ENCODE data around the gene CHAF1A. TPM values are rescaled to one million over a fixed set of nuclear protein-coding genes. Genes with fewer than 3 reads are reported as not detected.

CHAF1A gene
- total and polyA plus RNA-seq, 4 donors, result 1.0 to 20.8 (median 2.5) TPM

DNA sequence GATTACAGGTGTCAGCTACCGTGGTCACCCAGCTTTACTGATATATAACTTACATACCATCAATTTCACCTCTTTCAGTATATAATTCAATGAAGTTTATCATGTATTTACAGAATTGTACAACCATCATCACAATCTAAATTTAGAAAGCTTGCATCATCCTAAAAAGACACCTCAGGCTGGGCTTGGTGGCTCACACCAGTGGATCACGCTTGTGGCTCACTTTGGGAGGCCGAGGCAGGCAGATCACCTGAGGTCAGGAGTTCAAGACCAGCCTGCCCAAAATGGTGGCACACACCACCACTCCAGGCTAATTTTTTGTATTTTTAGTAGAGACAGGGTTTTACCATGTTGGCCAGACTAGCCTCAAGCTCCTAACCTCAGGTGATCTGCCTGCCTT lies 65.4 kb downstream of the CHAF1A start:
- H3K9me3 ChIP-seq (ENCODE audit: control insufficient read depth in 4 of 4, low read length in 3 of 4), result no peaks in the 10 kb centered on the region
- no peak for TF ChIP-seq GABPA (IDR thresholded peaks at IDR 0.05 in 1 of 2, conservative IDR thresholded peaks at IDR 0.05 in 1 of 2)
- TF ChIP-seq RXRA (IDR thresholded peaks at IDR 0.05), result no peak
- TF ChIP-seq FOXA2 (IDR thresholded peaks at IDR 0.05), result no peak
- no peak for TF ChIP-seq TAF1 (conservative IDR thresholded peaks at IDR 0.05)
- TF ChIP-seq, protein P1, sequence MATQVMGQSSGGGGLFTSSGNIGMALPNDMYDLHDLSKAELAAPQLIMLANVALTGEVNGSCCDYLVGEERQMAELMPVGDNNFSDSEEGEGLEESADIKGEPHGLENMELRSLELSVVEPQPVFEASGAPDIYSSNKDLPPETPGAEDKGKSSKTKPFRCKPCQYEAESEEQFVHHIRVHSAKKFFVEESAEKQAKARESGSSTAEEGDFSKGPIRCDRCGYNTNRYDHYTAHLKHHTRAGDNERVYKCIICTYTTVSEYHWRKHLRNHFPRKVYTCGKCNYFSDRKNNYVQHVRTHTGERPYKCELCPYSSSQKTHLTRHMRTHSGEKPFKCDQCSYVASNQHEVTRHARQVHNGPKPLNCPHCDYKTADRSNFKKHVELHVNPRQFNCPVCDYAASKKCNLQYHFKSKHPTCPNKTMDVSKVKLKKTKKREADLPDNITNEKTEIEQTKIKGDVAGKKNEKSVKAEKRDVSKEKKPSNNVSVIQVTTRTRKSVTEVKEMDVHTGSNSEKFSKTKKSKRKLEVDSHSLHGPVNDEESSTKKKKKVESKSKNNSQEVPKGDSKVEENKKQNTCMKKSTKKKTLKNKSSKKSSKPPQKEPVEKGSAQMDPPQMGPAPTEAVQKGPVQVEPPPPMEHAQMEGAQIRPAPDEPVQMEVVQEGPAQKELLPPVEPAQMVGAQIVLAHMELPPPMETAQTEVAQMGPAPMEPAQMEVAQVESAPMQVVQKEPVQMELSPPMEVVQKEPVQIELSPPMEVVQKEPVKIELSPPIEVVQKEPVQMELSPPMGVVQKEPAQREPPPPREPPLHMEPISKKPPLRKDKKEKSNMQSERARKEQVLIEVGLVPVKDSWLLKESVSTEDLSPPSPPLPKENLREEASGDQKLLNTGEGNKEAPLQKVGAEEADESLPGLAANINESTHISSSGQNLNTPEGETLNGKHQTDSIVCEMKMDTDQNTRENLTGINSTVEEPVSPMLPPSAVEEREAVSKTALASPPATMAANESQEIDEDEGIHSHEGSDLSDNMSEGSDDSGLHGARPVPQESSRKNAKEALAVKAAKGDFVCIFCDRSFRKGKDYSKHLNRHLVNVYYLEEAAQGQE (IDR thresholded peaks at IDR 0.05), result no peak
- no peak for TF ChIP-seq MAX (IDR thresholded peaks at IDR 0.05)
- TF ChIP-seq ZBTB33 (IDR thresholded peaks at IDR 0.05), result no peak
- no peak for TF ChIP-seq JUND (IDR thresholded peaks at IDR 0.05)
- no peak for TF ChIP-seq SP1 (IDR thresholded peaks at IDR 0.05)
- TF ChIP-seq YY1 (IDR thresholded peaks at IDR 0.05), result no peak
- TF ChIP-seq ATF3 (IDR thresholded peaks at IDR 0.05), result no peak
- no peak for TF ChIP-seq HNF4A (conservative IDR thresholded peaks at IDR 0.05)
- no peak for TF ChIP-seq CTCF (IDR thresholded peaks at IDR 0.05; ENCODE audit: low read depth, low read length, missing input control)
- no peak for TF ChIP-seq EGR1 (IDR thresholded peaks at IDR 0.05; ENCODE audit: low read depth in 2 of 2)
- no peak for TF ChIP-seq RAD21 (IDR thresholded peaks at IDR 0.05)
- TF ChIP-seq FOXA1 (IDR thresholded peaks at IDR 0.05), result no peak
- no peak for TF ChIP-seq HNF4G (IDR thresholded peaks at IDR 0.05)
- TF ChIP-seq NR2F2 (IDR thresholded peaks at IDR 0.05), result no peak
- no peak for DNase-seq (ENCODE audit: low spot score)
- no peak overlapping the region for H3K9ac ChIP-seq (ENCODE audit: low read depth in 1 of 2, low read length in 2 of 2)
- H3K27me3 ChIP-seq (ENCODE audit: control insufficient read depth in 4 of 4, insufficient read depth in 4 of 4, low read length in 3 of 4), result no peaks in the 10 kb centered on the region
- H3K4me1 ChIP-seq (ENCODE audit: control insufficient read depth in 4 of 4, insufficient read depth in 4 of 4, low read length in 3 of 4), result peaks cover 0 to 7% (median 2%) of the 10 kb centered on the region in 4 donors
- no peak overlapping the region for H3K27ac ChIP-seq (ENCODE audit: low read depth in 1 of 2, low read length in 2 of 2)
- 94% methylated on average over 3 of the region's 3 CpGs for whole genome bisulfite sequencing
- H3K4me3 ChIP-seq (ENCODE audit: low read depth in 1 of 3, low read length in 3 of 3), result no peak overlapping the region
- H3K36me3 ChIP-seq (ENCODE audit: control insufficient read depth in 4 of 4, insufficient read depth in 3 of 4, low read depth in 1 of 4, low read length in 3 of 4), result no peaks in the 10 kb centered on the region
